GM21825 (cell line): ENCODE data around the gene LINGO3.

Experiments
- ATAC-seq: cut with Tn5 transposase; IDR thresholded peaks from one replicate; pipeline ENCODE4 v1.9.1; 2021; ENCODE audit warnings: mild to moderate bottlenecking, moderate library complexity; ENCODE audit not compliant: unreplicated experiment

The LINGO3 gene

GRCh38 chr19:2306281-2306806 is 1.6 kb downstream of the LINGO3 start:
- ATAC-seq, result no peak

GRCh38 chr19:2305452-2306280 is 2.3 kb downstream of the LINGO3 start:
- no peak for ATAC-seq

GRCh38 chr19:2303211-2303798 is 4.6 kb downstream of the LINGO3 start:
- ATAC-seq, result no peak

- ATAC-seq, result no peak
Observed at GRCh38 chr19:2302319-2303210, 5.4 kb downstream of the LINGO3 start.

GRCh38 chr19:2300533-2300932 is 7.4 kb downstream of the LINGO3 start:
- ATAC-seq, result no peak

GRCh38 chr19:2296141-2296540 is 11.8 kb downstream of the LINGO3 start:
- ATAC-seq, result no peak

- no peak for ATAC-seq
Observed at GRCh38 chr19:2294687-2295335, 13.1 kb downstream of the LINGO3 start.

- no peak for ATAC-seq
Observed at GRCh38 chr19:2291185-2291751, 16.7 kb downstream of the LINGO3 start.

- ATAC-seq, result no peak
Observed at GRCh38 chr19:2290441-2291184, 17.3 kb downstream of the LINGO3 start.

- ATAC-seq, result no peak
Observed at GRCh38 chr19:2289714-2290435, 18.1 kb downstream of the LINGO3 start.

GRCh38 chr19:2288818-2289713 is 18.9 kb downstream of the LINGO3 start:
- no peak for ATAC-seq

- no peak for ATAC-seq
Observed at GRCh38 chr19:2288338-2288817, 19.6 kb downstream of the LINGO3 start.

- ATAC-seq, result no peak
Observed at GRCh38 chr19:2287585-2288337, 20.2 kb downstream of the LINGO3 start.

GRCh38 chr19:2286402-2287140 is 21.4 kb downstream of the LINGO3 start:
- no peak for ATAC-seq

GRCh38 chr19:2283835-2284507 is 24.0 kb downstream of the LINGO3 start:
- ATAC-seq, result no peak

GRCh38 chr19:2282862-2283237 is 25.1 kb downstream of the LINGO3 start:
- no peak for ATAC-seq
